Gastrocnemius medialis (tissue), 4 donors: ENCODE measurements around the gene ITIH1. TPM values are rescaled to one million over a fixed set of nuclear protein-coding genes. Genes with fewer than 3 reads are reported as not detected.
"Not testable (repeated sequence)": the region's sequence is repeated elsewhere in the genome, so short reads cannot be mapped to it uniquely, and the experiment has no call there.

Experiments
- ATAC-seq, 2 donors: fragments of 150-250 bp; one replicate each; pipeline ENCODE4 v1.9.1; 2016
- DNase-seq, 2 donors: peaks; one replicate each; pipeline ENCODE4 v3.0.0-alpha.2; 2019
- H3K27ac ChIP-seq, 4 donors: fragments of 200-600 bp; sonication (generic); 1 replicate in 1 of 4; 2 replicates in 3 of 4; pipeline ENCODE4 v1.5.1; 2016 to 2018; ENCODE audit warnings: mild to moderate bottlenecking in 2 of 4, moderate library complexity in 1 of 4
- H3K27me3 ChIP-seq, 3 donors: fragments of 200-600 bp; sonication (generic) in 2 of 3; 1 replicate in 1 of 3; 2 replicates in 2 of 3; pipeline versions ENCODE4 v1.5.1 to v1.6.0; 2016 to 2019; ENCODE audit warnings: mild to moderate bottlenecking in 1 of 3, moderate library complexity in 1 of 3
- H3K36me3 ChIP-seq, 2 donors: fragments of 200-600 bp; sonication (generic) in 1 of 2; one replicate each; pipeline ENCODE4 v1.5.1; 2017 to 2018
- H3K4me1 ChIP-seq, 2 donors: fragments of 200-600 bp; sonication (generic) in 1 of 2; one replicate each; pipeline ENCODE4 v1.5.1; 2016 to 2017; ENCODE audit warnings: mild to moderate bottlenecking in 2 of 2
- H3K4me3 ChIP-seq, 4 donors: fragments of 200-600 bp; sonication (generic) in 3 of 4; 1 replicate in 1 of 4; 2 replicates in 3 of 4; pipeline ENCODE4 v1.5.1; 2016 to 2019; ENCODE audit warnings: mild to moderate bottlenecking in 2 of 4
- H3K9me3 ChIP-seq, 3 donors: fragments of 200-600 bp; sonication (generic) in 2 of 3; 1 replicate in 1 of 3; 2 replicates in 2 of 3; pipeline ENCODE4 v1.5.1; 2016 to 2019
- CTCF ChIP-seq, 5 experiments: fragments of 450-650 bp in 3 of 5; fragments of 200-600 bp in 2 of 5; sonication (generic) in 2 of 5; IDR thresholded peaks in 4 of 5; conservative IDR thresholded peaks in 1 of 5; 1 replicate in 4 of 5; 2 replicates in 1 of 5; pipeline ENCODE4 v1.5.1; 2016 to 2019; ENCODE audit warnings: antibody characterized with exemption in 5 of 5, mild to moderate bottlenecking in 3 of 5, moderate library complexity in 3 of 5
- POLR2A ChIP-seq, 2 donors: fragments of 450-650 bp; IDR thresholded peaks; one replicate each; pipeline ENCODE4 v1.6.1; 2017; ENCODE audit warnings: antibody characterized with exemption in 2 of 2, mild to moderate bottlenecking in 2 of 2, moderate library complexity in 2 of 2
- in situ Hi-C, 4 donors: fragments of 200-750 bp; cut with MboI; loops; one replicate each; pipeline versions ENCODE4 v1.15.0 to v1.8.0; 2017; ENCODE audit warnings: low sequenced_read_pairs in 4 of 4
- intact Hi-C: fragments of 100-400 bp; cut with DNase I; formaldehyde crosslinking; loops from one replicate; pipeline ENCODE4 v1.15.1; 2023; ENCODE audit warnings: low total_unique reads
- total RNA-seq, 4 donors: library from RNA; depleted of rRNA; stranded (reverse); fragments of >200 nt; gene quantifications; one replicate each; pipeline versions ENCODE4 v1.1.0 to v1.2.3, GENCODE V29; 2016

The ITIH1 gene, protein sequence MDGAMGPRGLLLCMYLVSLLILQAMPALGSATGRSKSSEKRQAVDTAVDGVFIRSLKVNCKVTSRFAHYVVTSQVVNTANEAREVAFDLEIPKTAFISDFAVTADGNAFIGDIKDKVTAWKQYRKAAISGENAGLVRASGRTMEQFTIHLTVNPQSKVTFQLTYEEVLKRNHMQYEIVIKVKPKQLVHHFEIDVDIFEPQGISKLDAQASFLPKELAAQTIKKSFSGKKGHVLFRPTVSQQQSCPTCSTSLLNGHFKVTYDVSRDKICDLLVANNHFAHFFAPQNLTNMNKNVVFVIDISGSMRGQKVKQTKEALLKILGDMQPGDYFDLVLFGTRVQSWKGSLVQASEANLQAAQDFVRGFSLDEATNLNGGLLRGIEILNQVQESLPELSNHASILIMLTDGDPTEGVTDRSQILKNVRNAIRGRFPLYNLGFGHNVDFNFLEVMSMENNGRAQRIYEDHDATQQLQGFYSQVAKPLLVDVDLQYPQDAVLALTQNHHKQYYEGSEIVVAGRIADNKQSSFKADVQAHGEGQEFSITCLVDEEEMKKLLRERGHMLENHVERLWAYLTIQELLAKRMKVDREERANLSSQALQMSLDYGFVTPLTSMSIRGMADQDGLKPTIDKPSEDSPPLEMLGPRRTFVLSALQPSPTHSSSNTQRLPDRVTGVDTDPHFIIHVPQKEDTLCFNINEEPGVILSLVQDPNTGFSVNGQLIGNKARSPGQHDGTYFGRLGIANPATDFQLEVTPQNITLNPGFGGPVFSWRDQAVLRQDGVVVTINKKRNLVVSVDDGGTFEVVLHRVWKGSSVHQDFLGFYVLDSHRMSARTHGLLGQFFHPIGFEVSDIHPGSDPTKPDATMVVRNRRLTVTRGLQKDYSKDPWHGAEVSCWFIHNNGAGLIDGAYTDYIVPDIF
- total RNA-seq: 1 to 10 TPM in 1 of 4 donors, under 1 TPM in 1, not detected in 2; 0.72 to 2.1 TPM

GRCh38 chr3:52777127-52777958 is at the start of gene ITIH1:
ITIH1 (plus strand) TSS chr3:52777599; CDS start chr3:52777616, 17 bp downstream.
- TF ChIP-seq POLR2A (IDR thresholded peaks at IDR 0.05): no peak
- TF ChIP-seq CTCF (IDR thresholded peaks at IDR 0.05 in 4 of 5, conservative IDR thresholded peaks at IDR 0.05 in 1 of 5): no peak
- intact Hi-C loops: no loop called here
- no peak within 1 kb of the TSS for H3K27ac ChIP-seq
- H3K4me1 ChIP-seq: no peaks in the 10 kb centered on the region
- ATAC-seq: no peak
- H3K27me3 ChIP-seq: no peaks in the 10 kb centered on the region
- in situ Hi-C loops: no loop called here
- no peak within 1 kb of the TSS for H3K4me3 ChIP-seq
- H3K36me3 ChIP-seq: no peaks in the 10 kb centered on the region
- H3K9me3 ChIP-seq: no peaks in the 10 kb centered on the region
- no peak for DNase-seq

- H3K4me3 ChIP-seq, intact Hi-C loops, H3K27me3 ChIP-seq, H3K9me3 ChIP-seq, ATAC-seq, DNase-seq, H3K27ac ChIP-seq, H3K4me1 ChIP-seq: not testable (repeated sequence)
- peaks cover 0 to 36% of the 10 kb centered on the region in 2 donors for H3K36me3 ChIP-seq
- in situ Hi-C loops: loop anchor here in 2 of 4 donors (25.0 kb wide), 2 partner anchors 209 to 359 kb away; no protein-coding TSS in a partner anchor
Observed at GRCh38 chr3:52728753-52729152, 48.6 kb upstream of the ITIH1 start.

DNA sequence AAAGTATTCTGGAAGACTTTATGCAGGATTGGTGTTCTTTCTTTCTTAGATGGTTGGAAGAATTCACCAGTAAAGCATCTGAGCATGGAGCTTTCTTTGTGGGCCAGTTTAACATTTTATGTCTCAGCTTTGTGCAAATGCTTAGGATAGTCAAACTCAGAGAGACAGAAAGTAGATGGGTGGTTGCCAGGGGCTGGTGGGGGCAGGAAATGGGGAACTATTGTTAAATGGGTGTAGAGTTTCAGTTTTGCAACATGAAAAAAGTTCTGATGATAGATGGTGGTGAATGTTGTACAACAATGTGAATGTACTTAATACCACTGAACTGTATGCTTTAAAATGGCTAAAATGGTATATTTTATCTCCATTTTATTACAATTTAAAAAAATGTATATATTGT is 46.7 kb upstream of the ITIH1 start:
- intact Hi-C loops (no loop called here), in situ Hi-C loops (loop anchor here in 2 of 4 donors (25.0 kb wide), 2 partner anchors 207 to 357 kb away; no protein-coding TSS in a partner anchor)
- TF ChIP-seq CTCF (IDR thresholded peaks at IDR 0.05 in 4 of 5, conservative IDR thresholded peaks at IDR 0.05 in 1 of 5): no peak
- ATAC-seq (no peak), DNase-seq (no peak)
- Histone ChIP-seq H3K4me1 (no peaks in the 10 kb centered on the region), H3K4me3 (no peak overlapping the region), H3K27ac (no peak overlapping the region), H3K9me3 (no peaks in the 10 kb centered on the region), H3K36me3 (peaks cover 3 to 55% of the 10 kb centered on the region in 2 donors), H3K27me3 (no peaks in the 10 kb centered on the region)

DNA sequence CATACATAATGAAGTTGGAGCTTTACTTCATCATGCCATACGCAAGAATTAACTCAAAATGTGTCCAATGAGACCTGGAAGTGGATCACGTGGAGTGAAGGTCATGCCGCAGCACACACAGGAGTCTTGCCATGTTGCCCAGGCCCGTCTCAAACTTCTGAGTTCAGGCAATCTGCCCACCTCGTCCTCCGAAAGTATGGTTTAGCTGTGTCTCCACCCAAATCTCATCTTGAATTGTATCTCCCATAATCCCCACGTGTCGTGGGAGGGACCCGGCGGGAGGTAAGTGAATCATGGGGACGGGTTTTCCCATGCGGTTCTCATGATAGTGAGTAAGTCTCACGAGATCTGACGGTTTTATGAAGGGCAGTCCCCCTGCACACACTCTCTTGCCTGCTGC is 45.8 kb upstream of the ITIH1 start:
- no peaks in the 10 kb centered on the region for H3K9me3 ChIP-seq
- ATAC-seq (no peak), DNase-seq (no peak)
- in situ Hi-C loops: loop anchor here in 2 of 4 donors (25.0 kb wide), 2 partner anchors 206 to 356 kb away; no protein-coding TSS in a partner anchor
- H3K27me3 ChIP-seq: no peaks in the 10 kb centered on the region
- no peak for TF ChIP-seq CTCF (IDR thresholded peaks at IDR 0.05 in 4 of 5, conservative IDR thresholded peaks at IDR 0.05 in 1 of 5)
- TF ChIP-seq POLR2A (IDR thresholded peaks at IDR 0.05): no peak
- H3K4me1 ChIP-seq: no peaks in the 10 kb centered on the region
- H3K27ac ChIP-seq: no peak overlapping the region
- intact Hi-C loops: no loop called here
- H3K4me3 ChIP-seq: no peak overlapping the region
- peaks cover 3 to 62% of the 10 kb centered on the region in 2 donors for H3K36me3 ChIP-seq
